Activated naive CD8-positive, alpha-beta T cell treated with anti-CD3 and anti-CD28 coated beads, Interleukin-2, amount 50 U/mL, for 24 hours (primary cell): Measurements from ENCODE around the gene SETD2.
"Not testable (repeated sequence)": the region's sequence is repeated elsewhere in the genome, so short reads cannot be mapped to it uniquely, and the experiment has no call there.

Experiments
- ATAC-seq: fragments of 150-1000 bp; cut with Tn5 transposase; one replicate; pipeline ENCODE4 v1.10.0; 2021
- DNase-seq: peaks from one replicate; pipeline ENCODE4 v3.0.0; 2021
- H3K27ac Mint-ChIP-seq: one replicate; pipeline ENCODE4 v1.8.0; 2021; ENCODE audit warnings: mild to moderate bottlenecking, mixed read lengths
- H3K27me3 Mint-ChIP-seq: one replicate; pipeline ENCODE4 v1.8.0; 2021; ENCODE audit warnings: mixed read lengths
- H3K36me3 Mint-ChIP-seq: one replicate; pipeline ENCODE4 v1.8.0; 2021; ENCODE audit warnings: low read depth, mixed read lengths
- H3K4me1 Mint-ChIP-seq: one replicate; pipeline ENCODE4 v1.8.0; 2021; ENCODE audit warnings: mixed read lengths
- H3K4me3 Mint-ChIP-seq: one replicate; pipeline ENCODE4 v1.8.0; 2021; ENCODE audit warnings: mild to moderate bottlenecking, moderate library complexity, mixed read lengths
- H3K9me3 Mint-ChIP-seq: one replicate; pipeline ENCODE4 v1.8.0; 2021; ENCODE audit warnings: mixed read lengths

The SETD2 gene

GRCh38 chr3:47163169-47164006 is 525 bp downstream of the SETD2 start:
- Mint-ChIP-seq H3K27ac (peak overlapping the region; percentile 98), H3K27me3 (no peaks in the 10 kb centered on the region), H3K9me3 (no peaks in the 10 kb centered on the region), H3K4me3 (peak overlapping the region; percentile 92), H3K4me1 (peaks cover 62% of the 10 kb centered on the region), H3K36me3 (peaks cover 20% of the 10 kb centered on the region)
- DNase-seq (peak; percentile 57), ATAC-seq (peak; percentile 18)

GRCh38 chr3:47162697-47163168 is 1.2 kb downstream of the SETD2 start:
- no peak for ATAC-seq
- H3K4me3 Mint-ChIP-seq, result peak overlapping the region; percentile 92

GRCh38 chr3:47161983-47162696 is 1.8 kb downstream of the SETD2 start:
- no peak for DNase-seq
- Mint-ChIP-seq H3K27me3 (no peaks in the 10 kb centered on the region), H3K36me3 (peaks cover 22% of the 10 kb centered on the region), H3K27ac (peak overlapping the region; percentile 98), H3K4me1 (peaks cover 71% of the 10 kb centered on the region), H3K4me3 (peak overlapping the region; percentile 92), H3K9me3 (no peaks in the 10 kb centered on the region)
- ATAC-seq, result no peak

More at GRCh38 chr3:47162697-47163168, 1.2 kb downstream of the SETD2 start:
- DNase-seq, result no peak
- Mint-ChIP-seq H3K36me3 (peaks cover 20% of the 10 kb centered on the region), H3K9me3 (no peaks in the 10 kb centered on the region), H3K27me3 (no peaks in the 10 kb centered on the region), H3K27ac (peak overlapping the region; percentile 98), H3K4me1 (peaks cover 68% of the 10 kb centered on the region)

GRCh38 chr3:47159820-47160219 is 4.1 kb downstream of the SETD2 start:
- Mint-ChIP-seq H3K4me1 (peaks cover 74% of the 10 kb centered on the region), H3K27ac (no peak overlapping the region), H3K4me3 (peak overlapping the region; percentile 48), H3K36me3 (peaks cover 22% of the 10 kb centered on the region), H3K9me3 (no peaks in the 10 kb centered on the region), H3K27me3 (no peaks in the 10 kb centered on the region)
- ATAC-seq (no peak), DNase-seq (no peak)

GRCh38 chr3:47158208-47158607 is 5.7 kb downstream of the SETD2 start:
- H3K4me3 Mint-ChIP-seq, result no peak overlapping the region
- no peaks in the 10 kb centered on the region for H3K27me3 Mint-ChIP-seq
- peaks cover 84% of the 10 kb centered on the region for H3K4me1 Mint-ChIP-seq
- ATAC-seq (no peak), DNase-seq (no peak)
- H3K9me3 Mint-ChIP-seq, result peaks cover 4% of the 10 kb centered on the region
- no peak overlapping the region for H3K27ac Mint-ChIP-seq
- peaks cover 25% of the 10 kb centered on the region for H3K36me3 Mint-ChIP-seq

GRCh38 chr3:47156396-47156795 is 7.5 kb downstream of the SETD2 start:
- Mint-ChIP-seq H3K36me3 (peaks cover 20% of the 10 kb centered on the region), H3K4me1 (peaks cover 86% of the 10 kb centered on the region), H3K27me3 (no peaks in the 10 kb centered on the region), H3K4me3 (no peak overlapping the region), H3K9me3 (peaks cover 4% of the 10 kb centered on the region), H3K27ac (no peak overlapping the region)
- ATAC-seq (no peak), DNase-seq (no peak)

GRCh38 chr3:47152578-47152977 is 11.3 kb downstream of the SETD2 start:
- DNase-seq (no peak), ATAC-seq (no peak)
- peaks cover 11% of the 10 kb centered on the region for H3K36me3 Mint-ChIP-seq
- H3K9me3 Mint-ChIP-seq, result peaks cover 4% of the 10 kb centered on the region
- no peak overlapping the region for H3K4me3 Mint-ChIP-seq
- H3K4me1 Mint-ChIP-seq, result peaks cover 77% of the 10 kb centered on the region
- no peaks in the 10 kb centered on the region for H3K27me3 Mint-ChIP-seq
- no peak overlapping the region for H3K27ac Mint-ChIP-seq

GRCh38 chr3:47151836-47152235 is 12.1 kb downstream of the SETD2 start:
- Mint-ChIP-seq H3K27me3 (no peaks in the 10 kb centered on the region), H3K9me3 (peaks cover 4% of the 10 kb centered on the region), H3K4me3 (no peak overlapping the region), H3K4me1 (peaks cover 72% of the 10 kb centered on the region), H3K27ac (no peak overlapping the region), H3K36me3 (peaks cover 9% of the 10 kb centered on the region)
- no peak for ATAC-seq
- DNase-seq, result no peak

- Mint-ChIP-seq H3K27ac (no peak overlapping the region), H3K9me3 (peaks cover 3% of the 10 kb centered on the region), H3K27me3 (no peaks in the 10 kb centered on the region), H3K4me1 (peaks cover 67% of the 10 kb centered on the region), H3K4me3 (no peak overlapping the region), H3K36me3 (peaks cover 6% of the 10 kb centered on the region)
- DNase-seq, result no peak
- ATAC-seq, result no peak
These were observed 14.5 kb downstream of the SETD2 start for GRCh38 chr3:47149339-47149933.

- Mint-ChIP-seq H3K27ac (no peak overlapping the region), H3K4me1 (peaks cover 64% of the 10 kb centered on the region), H3K9me3 (no peaks in the 10 kb centered on the region), H3K4me3 (no peak overlapping the region), H3K36me3 (no peaks in the 10 kb centered on the region), H3K27me3 (no peaks in the 10 kb centered on the region)
- ATAC-seq (no peak), DNase-seq (no peak)
These were observed 18.6 kb downstream of the SETD2 start for GRCh38 chr3:47145272-47145671.

GRCh38 chr3:47143068-47143467 is 20.8 kb downstream of the SETD2 start:
- peaks cover 2% of the 10 kb centered on the region for H3K36me3 Mint-ChIP-seq
- H3K4me1 Mint-ChIP-seq, result peaks cover 59% of the 10 kb centered on the region
- no peak overlapping the region for H3K4me3 Mint-ChIP-seq
- ATAC-seq, result no peak
- H3K27ac Mint-ChIP-seq, result no peak overlapping the region
- no peak for DNase-seq
- H3K9me3 Mint-ChIP-seq, result no peaks in the 10 kb centered on the region
- no peaks in the 10 kb centered on the region for H3K27me3 Mint-ChIP-seq

- H3K27ac Mint-ChIP-seq, DNase-seq, ATAC-seq, H3K4me3 Mint-ChIP-seq, H3K36me3 Mint-ChIP-seq, H3K9me3 Mint-ChIP-seq, H3K27me3 Mint-ChIP-seq: not testable (repeated sequence)
- peaks cover 59% of the 10 kb centered on the region for H3K4me1 Mint-ChIP-seq
These were observed 21.4 kb downstream of the SETD2 start for GRCh38 chr3:47142536-47142935.

- not testable (repeated sequence) for H3K36me3 Mint-ChIP-seq, H3K27me3 Mint-ChIP-seq, H3K4me3 Mint-ChIP-seq, DNase-seq, H3K9me3 Mint-ChIP-seq, H3K27ac Mint-ChIP-seq
- ATAC-seq, result peak; percentile 59
- peaks cover 61% of the 10 kb centered on the region for H3K4me1 Mint-ChIP-seq
These were observed 22.9 kb downstream of the SETD2 start for GRCh38 chr3:47140973-47141461.

GRCh38 chr3:47140553-47140952 is 23.4 kb downstream of the SETD2 start:
- H3K27ac Mint-ChIP-seq, H3K4me3 Mint-ChIP-seq, H3K9me3 Mint-ChIP-seq, H3K36me3 Mint-ChIP-seq, H3K27me3 Mint-ChIP-seq, ATAC-seq, DNase-seq: not testable (repeated sequence)
- H3K4me1 Mint-ChIP-seq, result peaks cover 63% of the 10 kb centered on the region
